KMS-11 (cell line): ENCODE data around the gene DOP1A.

Source experiments
- H2AFZ ChIP-seq: fragments of 200-600 bp; sonication (generic); 2 replicates; pipeline ENCODE4 v1.6.1; 2016; ENCODE audit warnings: antibody characterized with exemption, mixed run types, low read depth
- H3K27ac ChIP-seq: fragments of 200-600 bp; sonication (generic); 2 replicates; pipeline ENCODE4 v1.6.1; 2016; ENCODE audit warnings: mild to moderate bottlenecking, mixed run types
- H3K27me3 ChIP-seq: fragments of 200-600 bp; sonication (generic); 2 replicates; pipeline ENCODE4 v1.6.1; 2017; ENCODE audit warnings: mild to moderate bottlenecking, low read depth, mixed run types, moderate library complexity; ENCODE audit not compliant: insufficient read depth
- H3K36me3 ChIP-seq: fragments of 200-600 bp; sonication (generic); 2 replicates; pipeline ENCODE4 v1.6.1; 2017; ENCODE audit warnings: mild to moderate bottlenecking, mixed run types; ENCODE audit not compliant: insufficient read depth
- H3K4me1 ChIP-seq: fragments of 200-600 bp; sonication (generic); 2 replicates; pipeline ENCODE4 v1.6.1; 2016; ENCODE audit warnings: mild to moderate bottlenecking, low read depth, mixed run types; ENCODE audit not compliant: poor library complexity, severe bottlenecking
- H3K4me2 ChIP-seq: fragments of 200-600 bp; sonication (generic); 2 replicates; pipeline ENCODE4 v1.7.0; 2016; ENCODE audit warnings: mild to moderate bottlenecking, mixed run types
- H3K4me3 ChIP-seq: fragments of 200-600 bp; sonication (generic); IDR thresholded peaks from 2 replicates; pipeline ENCODE4 v1.6.1; 2017; ENCODE audit warnings: low read depth, low read length, mixed read lengths; ENCODE audit not compliant: insufficient read depth
- H3K79me2 ChIP-seq: fragments of 200-600 bp; sonication (generic); 2 replicates; pipeline ENCODE4 v1.6.1; 2016; ENCODE audit warnings: low read depth, mixed run types; ENCODE audit not compliant: insufficient read depth
- H3K9ac ChIP-seq: fragments of 200-600 bp; sonication (generic); 2 replicates; pipeline ENCODE4 v1.6.1; 2016; ENCODE audit warnings: mild to moderate bottlenecking, mixed run types
- H4K20me1 ChIP-seq: fragments of 200-600 bp; sonication (generic); 2 replicates; pipeline ENCODE4 v1.6.1; 2016; ENCODE audit warnings: mild to moderate bottlenecking, mixed run types; ENCODE audit not compliant: insufficient read depth
- CTCF ChIP-seq: fragments of 200-600 bp; sonication (generic); conservative IDR thresholded peaks from 2 replicates; pipeline ENCODE4 v1.6.1; 2017; ENCODE audit warnings: low read depth, mild to moderate bottlenecking, antibody characterized with exemption, low read length, moderate library complexity, mixed read lengths

Gene DOP1A

DNA sequence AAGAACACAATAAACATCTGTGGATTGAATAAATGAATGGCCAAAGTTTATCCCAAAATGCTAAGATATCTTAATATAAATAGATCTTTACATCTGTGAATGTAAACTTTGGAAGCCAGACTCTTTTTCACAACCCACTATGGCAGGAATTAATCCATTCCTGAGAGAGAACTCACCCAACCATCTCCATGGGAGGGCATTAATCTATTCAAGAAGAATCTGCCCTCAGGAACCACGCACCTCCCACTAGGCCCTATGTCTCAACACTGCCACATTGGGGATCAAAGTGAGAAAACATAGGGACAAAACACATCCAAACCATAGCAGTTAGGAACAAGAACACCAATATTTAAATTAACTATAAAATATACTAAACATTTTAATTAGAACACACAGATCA lies 5.2 kb upstream of the DOP1A start:
- H3K27me3 ChIP-seq: no peaks in the 10 kb centered on the region
- no peak overlapping the region for H3K9ac ChIP-seq
- H3K79me2 ChIP-seq: no peaks in the 10 kb centered on the region; the same call in 1 of the 2 replicates
- H3K4me3 ChIP-seq: no peak overlapping the region
- H3K27ac ChIP-seq: no peak overlapping the region
- no peaks in the 10 kb centered on the region for H4K20me1 ChIP-seq
- no peak for TF ChIP-seq CTCF
- no peak overlapping the region for H3K4me2 ChIP-seq
- H3K4me1 ChIP-seq: peaks cover 34% of the 10 kb centered on the region
- H3K36me3 ChIP-seq: no peaks in the 10 kb centered on the region
- H2AFZ ChIP-seq: no peak overlapping the region

GRCh38 chr6:83065511-83066192 lies 1.8 kb upstream of the DOP1A start, which contains the start of gene UBE3D:
Gene UBE3D (minus strand): TSS chr6:83065841. CDS start chr6:83065718, 123 bp downstream.
- no peaks in the 10 kb centered on the region for H4K20me1 ChIP-seq
- peak within 1 kb of the TSS; percentile 79 for H2AFZ ChIP-seq
- peaks cover 17% of the 10 kb centered on the region for H3K79me2 ChIP-seq
- peak; percentile 68 for TF ChIP-seq CTCF
- peak within 1 kb of the TSS; percentile 57 for H3K4me2 ChIP-seq
- no peaks in the 10 kb centered on the region for H3K27me3 ChIP-seq
- no peak within 1 kb of the TSS for H3K4me3 ChIP-seq
- peak within 1 kb of the TSS; percentile 67; the same call in 1 of the 2 replicates for H3K9ac ChIP-seq
- no peaks in the 10 kb centered on the region for H3K36me3 ChIP-seq
- H3K27ac ChIP-seq: no peak within 1 kb of the TSS; the same call in 1 of the 2 replicates
- peaks cover 33% of the 10 kb centered on the region for H3K4me1 ChIP-seq

DNA sequence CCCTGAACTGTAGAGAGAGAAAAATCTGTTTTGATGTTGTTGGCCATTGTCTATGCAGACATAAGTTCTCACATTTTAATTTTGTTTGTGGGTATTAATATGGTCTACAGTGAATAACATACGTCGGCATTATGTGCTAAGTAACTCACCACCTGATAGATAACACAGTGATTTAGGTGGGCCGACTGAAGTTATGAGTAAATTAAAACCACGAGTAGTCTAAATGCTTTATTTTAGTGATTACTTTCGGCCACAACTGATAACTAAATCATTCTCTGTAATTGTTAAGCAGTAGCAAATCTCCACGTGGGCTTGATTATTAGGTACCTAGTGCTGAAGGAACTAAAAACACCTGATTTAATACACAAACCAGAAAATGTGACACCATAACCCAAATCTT lies 1.1 kb downstream of the DOP1A start:
- no peaks in the 10 kb centered on the region for H4K20me1 ChIP-seq
- peak overlapping the region; percentile 46; the same call in 1 of the 2 replicates for H3K9ac ChIP-seq
- H2AFZ ChIP-seq: peak overlapping the region; percentile 69; the same call in 1 of the 2 replicates
- peak overlapping the region; percentile 83 for H3K4me2 ChIP-seq
- TF ChIP-seq CTCF: no peak
- peak overlapping the region; percentile 53 for H3K27ac ChIP-seq
- peaks cover 17% of the 10 kb centered on the region for H3K79me2 ChIP-seq
- H3K36me3 ChIP-seq: no peaks in the 10 kb centered on the region
- peaks cover 42% of the 10 kb centered on the region for H3K4me1 ChIP-seq
- H3K27me3 ChIP-seq: no peaks in the 10 kb centered on the region
- H3K4me3 ChIP-seq: no peak overlapping the region

DNA sequence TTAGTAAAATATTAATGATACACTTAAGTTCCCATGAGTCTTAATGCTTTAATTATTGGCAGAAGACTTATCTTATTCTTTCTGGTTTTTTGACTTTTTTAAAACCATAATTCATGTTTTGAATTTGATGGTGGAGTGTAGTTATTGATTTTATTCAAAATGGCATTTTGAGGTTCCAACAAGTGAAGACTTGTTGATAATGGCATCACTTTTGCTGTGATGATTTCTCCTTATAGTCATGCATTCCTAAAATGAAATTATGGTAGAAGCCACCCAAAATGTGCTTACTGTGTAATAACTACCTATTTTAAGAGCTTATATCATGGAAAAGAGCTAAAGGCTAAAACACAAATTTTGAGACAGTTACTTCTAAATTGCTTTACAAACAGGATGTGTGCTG lies 2.2 kb downstream of the DOP1A start:
- Histone ChIP-seq H3K27ac (no peak overlapping the region), H3K27me3 (no peaks in the 10 kb centered on the region), H4K20me1 (no peaks in the 10 kb centered on the region), H3K9ac (no peak overlapping the region), H3K4me2 (peak overlapping the region; percentile 29; the same call in 1 of the 2 replicates), H2AFZ (no peak overlapping the region), H3K36me3 (no peaks in the 10 kb centered on the region), H3K4me1 (peaks cover 39% of the 10 kb centered on the region), H3K79me2 (peaks cover 17% of the 10 kb centered on the region), H3K4me3 (no peak overlapping the region)
- no peak for TF ChIP-seq CTCF
